ENCODE data around the gene PTK7. TPM values are rescaled to one million over a fixed set of nuclear protein-coding genes. Genes with fewer than 3 reads are reported as not detected.

Gene PTK7
- total RNA-seq, 1 experiment from 2014 or later, result 105 TPM

- Histone ChIP-seq H3K9me3 (ENCODE audit: control insufficient read depth in 1 of 2, insufficient read depth in 1 of 2, low read depth in 1 of 2, low read length in 2 of 2) (no peaks in the 10 kb centered on the region), H2AFZ (ENCODE audit: low read depth, low read length, poor library complexity, severe bottlenecking) (no peak overlapping the region), H3K4me1 (ENCODE audit: control insufficient read depth in 1 of 2, insufficient read depth in 2 of 2, low read length in 2 of 2) (no peaks in the 10 kb centered on the region), H3K79me2 (ENCODE audit: insufficient read depth, low read length) (no peaks in the 10 kb centered on the region), H3K9me2 (ENCODE audit: insufficient read depth) (no peaks in the 10 kb centered on the region), H3K9ac (ENCODE audit: low read length) (no peak overlapping the region), H3K27me3 (ENCODE audit: insufficient read depth, low read length) (no peaks in the 10 kb centered on the region), H3K36me3 (ENCODE audit: control insufficient read depth in 1 of 2, insufficient read depth in 2 of 2, low read length in 2 of 2) (peaks cover 9 to 14% of the 10 kb centered on the region in 2 experiments), H3K4me2 (ENCODE audit: low read length) (no peak overlapping the region), H3K4me3 (replicated peaks in 1 of 2; ENCODE audit: low read depth in 1 of 2, low read length in 2 of 2) (no peak overlapping the region), H4K20me1 (ENCODE audit: insufficient read depth) (no peaks in the 10 kb centered on the region), H3K27ac (ENCODE audit: low read depth, low read length) (no peak overlapping the region)
- ChIA-PET POLR2A (interaction anchor here (1.2 kb wide), 1 partner anchor 16 kb away, joined by 4 read pairs; the partner anchor contains the start of gene RRP36), RAD21 (ENCODE audit: low non-redundant PET in 1 of 2, low total read pairs in 2 of 2, uncharacterized antibody in 2 of 2, unreplicated experiment in 2 of 2) (no interaction called here), CTCF (no interaction called here)
- intact Hi-C loops (cut with micrococcal nuclease), result no loop called here
- ATAC-seq (no peak), DNase-seq (ENCODE audit: low read depth, low spot score) (no peak)
- no peak for TF ChIP-seq JUND (IDR thresholded peaks at IDR 0.05)
- no peak for TF ChIP-seq EZH2phosphoT487 (IDR thresholded peaks at IDR 0.05; ENCODE audit: borderline replicate concordance)
- no peak for TF ChIP-seq SP1 (IDR thresholded peaks at IDR 0.05; ENCODE audit: low read depth)
- TF ChIP-seq YY1 (IDR thresholded peaks at IDR 0.05; ENCODE audit: extremely low read depth, insufficient replicate concordance, low read depth, low read length), result no peak
- TF ChIP-seq EZH2 (IDR thresholded peaks at IDR 0.05), result no peak
- TF ChIP-seq ZNF274 (IDR thresholded peaks at IDR 0.05; ENCODE audit: low read depth, low read length), result no peak
- no peak for TF ChIP-seq CBX3 (IDR thresholded peaks at IDR 0.05; ENCODE audit: low read depth)
- TF ChIP-seq FOSL1 (IDR thresholded peaks at IDR 0.05; ENCODE audit: low read depth), result no peak
- no peak for TF ChIP-seq POLR2A (IDR thresholded peaks at IDR 0.05; ENCODE audit: borderline replicate concordance, extremely low read depth, insufficient read depth, insufficient read length)
- TF ChIP-seq ZFX (IDR thresholded peaks at IDR 0.05), result no peak
- no TSS peak for BruUV-seq (replicated peaks)
These were observed 39.4 kb upstream of the PTK7 start for GRCh38 chr6:43036712-43037111.

GRCh38 chr6:43037197-43037596, 38.9 kb upstream of the PTK7 start:
- H3K27me3 ChIP-seq (ENCODE audit: insufficient read depth, low read length), result no peaks in the 10 kb centered on the region
- ChIA-PET RAD21 (ENCODE audit: low non-redundant PET in 1 of 2, low total read pairs in 2 of 2, uncharacterized antibody in 2 of 2, unreplicated experiment in 2 of 2) (no interaction called here), CTCF (no interaction called here), POLR2A (no interaction called here)
- H3K79me2 ChIP-seq (ENCODE audit: insufficient read depth, low read length), result no peaks in the 10 kb centered on the region
- ATAC-seq, result no peak
- no peak overlapping the region for H3K4me2 ChIP-seq (ENCODE audit: low read length)
- BruUV-seq (replicated peaks), result no TSS peak
- no peak overlapping the region for H2AFZ ChIP-seq (ENCODE audit: low read depth, low read length, poor library complexity, severe bottlenecking)
- H3K9me3 ChIP-seq (ENCODE audit: control insufficient read depth in 1 of 2, insufficient read depth in 1 of 2, low read depth in 1 of 2, low read length in 2 of 2), result no peaks in the 10 kb centered on the region
- H4K20me1 ChIP-seq (ENCODE audit: insufficient read depth), result no peaks in the 10 kb centered on the region
- no peak overlapping the region for H3K27ac ChIP-seq (ENCODE audit: low read depth, low read length)
- no peaks in the 10 kb centered on the region for H3K4me1 ChIP-seq (ENCODE audit: control insufficient read depth in 1 of 2, insufficient read depth in 2 of 2, low read length in 2 of 2)
- no peak for DNase-seq (ENCODE audit: low read depth, low spot score)
- peaks cover 9% of the 10 kb centered on the region in 2 experiments for H3K36me3 ChIP-seq (ENCODE audit: control insufficient read depth in 1 of 2, insufficient read depth in 2 of 2, low read length in 2 of 2)
- no peak overlapping the region for H3K4me3 ChIP-seq (replicated peaks in 1 of 2; ENCODE audit: low read depth in 1 of 2, low read length in 2 of 2)
- H3K9ac ChIP-seq (ENCODE audit: low read length), result no peak overlapping the region
- intact Hi-C loops (cut with micrococcal nuclease), result no loop called here
- no peaks in the 10 kb centered on the region for H3K9me2 ChIP-seq (ENCODE audit: insufficient read depth)
- TF ChIP-seq EZH2phosphoT487 (IDR thresholded peaks at IDR 0.05; ENCODE audit: borderline replicate concordance) (no peak), SIN3A (IDR thresholded peaks at IDR 0.05; ENCODE audit: low read depth) (no peak), YY1 (IDR thresholded peaks at IDR 0.05; ENCODE audit: extremely low read depth, insufficient replicate concordance, low read depth, low read length) (no peak)
